ENCODE results near the gene ARGLU1. TPM values are rescaled to one million over a fixed set of nuclear protein-coding genes. Genes with fewer than 3 reads are reported as not detected.

Gene ARGLU1
- total RNA-seq, 1 experiment from 2014 or later: 96.9 TPM

DNA sequence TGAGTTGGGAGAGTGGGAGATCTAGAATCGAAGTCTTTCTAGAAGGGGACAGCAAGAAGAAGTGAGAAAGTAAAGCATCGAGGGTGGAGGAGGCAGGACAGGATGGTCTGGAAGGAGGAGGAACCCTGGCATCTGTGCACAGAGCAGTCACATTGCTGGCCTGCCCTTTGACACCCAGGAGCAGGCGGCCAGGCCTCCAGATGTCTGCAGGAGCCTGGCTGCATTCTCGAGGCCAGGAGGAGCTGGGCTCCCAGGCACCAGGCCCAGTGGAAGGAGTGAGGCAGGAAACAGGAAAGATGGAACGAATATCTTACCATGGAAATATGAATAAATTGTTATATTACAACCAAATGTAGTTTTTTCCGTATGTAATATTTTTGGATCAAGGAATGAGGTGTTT lies 27.7 kb upstream of the ARGLU1 start:
- no peaks in the 10 kb centered on the region for H3K79me2 ChIP-seq (ENCODE audit: insufficient read depth, low read length)
- no peaks in the 10 kb centered on the region for H3K4me1 ChIP-seq (ENCODE audit: insufficient read depth, low read length)
- no peak overlapping the region for H2BK120ac ChIP-seq (ENCODE audit: low read depth, low read length, poor library complexity, severe bottlenecking)
- H4K20me1 ChIP-seq (ENCODE audit: control insufficient read depth, insufficient read depth, insufficient read length): peaks cover 2% of the 10 kb centered on the region
- Mint-ChIP-seq H3K4me3 (no peak overlapping the region), H3K36me3 (ENCODE audit: insufficient read depth in 1 of 3, low read depth in 3 of 3) (no peaks in the 10 kb centered on the region; a peak in 1 of 7 replicates), H3K4me1 (no peaks in the 10 kb centered on the region), H3K27ac (peak overlapping the region in 1 of 3 experiments; percentile 34; a peak in 1 of 7 replicates), H3K9me3 (no peaks in the 10 kb centered on the region), H3K27me3 (ENCODE audit: low read depth) (peaks cover 2% of the 10 kb centered on the region; the same call in 1 of the 2 replicates)
- H4K5ac ChIP-seq (ENCODE audit: insufficient read length, low read depth, low read length): peak overlapping the region; percentile 57
- no peak overlapping the region for H3K4me2 ChIP-seq (ENCODE audit: insufficient read depth, insufficient read length, low read length)
- no peak overlapping the region for H2BK5ac ChIP-seq (ENCODE audit: insufficient read length, low read length)
- no peak overlapping the region for H2BK15ac ChIP-seq (ENCODE audit: low read depth, low read length)
- H4K8ac ChIP-seq (replicated peaks; ENCODE audit: insufficient read length, low read depth, low read length): no peak overlapping the region
- TF ChIP-seq CTCF (conservative IDR thresholded peaks at IDR 0.05): no peak
- H3K23me2 ChIP-seq (ENCODE audit: insufficient read length, low read depth, low read length, poor library complexity, severe bottlenecking): no peaks in the 10 kb centered on the region
- H4K91ac ChIP-seq (ENCODE audit: insufficient read length, low read depth, low read length): no peak overlapping the region
- H3K9ac ChIP-seq (ENCODE audit: extremely low read depth, insufficient read length, low read length): no peak overlapping the region
- no CpG with 5 or more reads among the region's 6 CpGs for WGBS (ENCODE audit: extremely low coverage, insufficient read length, low lambda C conversion rate)
- H2BK20ac ChIP-seq (ENCODE audit: low read depth, low read length, poor library complexity, severe bottlenecking): no peak overlapping the region
- H3K4ac ChIP-seq (ENCODE audit: low read depth, low read length): no peak overlapping the region
- H3K14ac ChIP-seq (ENCODE audit: insufficient read depth, low read length): no peak overlapping the region
- no peak overlapping the region for H3K18ac ChIP-seq (ENCODE audit: insufficient read length, low read depth, low read length)
- no peaks in the 10 kb centered on the region for H3K9me3 ChIP-seq (ENCODE audit: control insufficient read depth, low read depth, low read length)
- no peaks in the 10 kb centered on the region for H3K79me1 ChIP-seq (ENCODE audit: insufficient read depth, low read depth, low read length, poor library complexity, severe bottlenecking)
- H2AK5ac ChIP-seq (ENCODE audit: insufficient read length, low read length): no peak overlapping the region
- H2BK12ac ChIP-seq (ENCODE audit: insufficient read length, low read depth, low read length): no peak overlapping the region
- H3K56ac ChIP-seq (ENCODE audit: insufficient read length, low read depth, low read length): no peak overlapping the region
- H3T11ph ChIP-seq (ENCODE audit: low read length): no peak overlapping the region
- H3K27ac ChIP-seq (ENCODE audit: insufficient read length, low read depth, low read length): no peak overlapping the region
- no peak overlapping the region for H2AFZ ChIP-seq (ENCODE audit: low read length)
- H3K27me3 ChIP-seq (ENCODE audit: insufficient read depth, low read length): peaks cover 2% of the 10 kb centered on the region; the same call in 1 of the 2 replicates
- peak overlapping the region; percentile 93 for H3K23ac ChIP-seq (ENCODE audit: insufficient read length, low read depth, low read length)
- DNase-seq: no peak
